Fibroblast of skin of abdomen (primary cell): ENCODE measurements around the gene OR5AU1. TPM values are rescaled to one million over a fixed set of nuclear protein-coding genes. Genes with fewer than 3 reads are reported as not detected.

Experiments
- DNase-seq: peaks from one replicate; pipeline ENCODE4 v3.0.0-alpha.2; 2013
- polyA plus RNA-seq, 2 experiments: library from polyadenylated mRNA; unstranded; fragments of 120-200 nt; gene quantifications; one replicate each; pipeline ENCODE4 v1.2.1, GENCODE V29; 2013; ENCODE audit not compliant: insufficient read length in 2 of 2

The OR5AU1 gene
- 0.01 TPM for polyA plus RNA-seq (2013, experiment 1 of 2; ENCODE audit: insufficient read length)
- not detected for polyA plus RNA-seq (2013, experiment 2 of 2; ENCODE audit: insufficient read length)

DNA sequence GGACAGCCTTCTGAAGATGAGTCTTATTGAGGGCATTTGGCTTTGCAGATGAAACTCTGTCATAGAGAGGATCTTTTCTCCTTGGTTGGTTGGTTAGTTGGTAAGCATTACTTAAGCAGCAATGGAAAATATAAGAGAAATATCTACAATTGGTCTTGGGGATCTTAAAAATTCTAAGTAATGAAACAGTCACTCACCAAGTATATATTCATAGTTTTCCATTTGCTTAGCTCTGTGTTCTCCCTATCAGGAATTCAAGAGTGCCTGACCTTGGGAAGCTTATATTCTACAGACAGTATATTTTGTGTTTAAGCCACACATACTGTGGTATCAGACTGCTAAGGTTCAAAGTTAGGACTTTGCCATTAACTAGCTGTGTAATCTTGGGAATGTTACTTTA lies at the start of gene OR5AU1:
Gene OR5AU1 (minus strand): TSS at position 101 of the 400 bp plus-strand sequence. CDS start 191 bp downstream, outside the sequence.
- no peak for DNase-seq

DNA sequence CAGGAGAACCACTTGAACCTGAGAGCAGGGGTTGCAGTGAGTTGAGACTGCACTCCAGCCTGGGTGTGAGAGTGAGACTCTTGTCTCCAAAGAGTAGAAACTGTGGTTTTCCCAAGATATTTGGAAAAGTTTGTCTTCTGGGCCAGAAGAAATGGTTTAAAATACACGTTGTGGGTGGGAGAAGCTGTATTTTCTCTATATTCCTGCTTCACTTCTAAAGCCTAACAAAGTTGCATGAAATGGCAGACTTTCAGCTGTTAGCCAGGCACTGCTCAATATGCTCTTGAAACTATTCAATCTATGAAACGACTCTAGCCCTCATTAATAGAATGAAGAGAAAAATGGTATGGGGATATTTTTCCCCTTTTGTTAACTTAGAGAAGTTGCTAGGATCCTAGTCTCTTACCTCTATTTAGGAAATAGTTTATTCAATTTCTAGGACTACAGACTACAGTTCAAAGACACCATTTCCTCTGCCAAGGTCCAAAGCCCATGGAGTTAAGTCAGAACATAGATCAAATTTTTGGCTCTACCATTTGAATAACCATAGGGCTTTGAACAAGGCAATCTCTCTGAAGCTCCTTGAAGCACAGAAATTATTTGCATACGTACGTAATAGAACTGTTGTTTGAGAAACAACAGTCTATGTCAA lies 49.3 kb upstream of the OR5AU1 start:
- no peak for DNase-seq

DNA sequence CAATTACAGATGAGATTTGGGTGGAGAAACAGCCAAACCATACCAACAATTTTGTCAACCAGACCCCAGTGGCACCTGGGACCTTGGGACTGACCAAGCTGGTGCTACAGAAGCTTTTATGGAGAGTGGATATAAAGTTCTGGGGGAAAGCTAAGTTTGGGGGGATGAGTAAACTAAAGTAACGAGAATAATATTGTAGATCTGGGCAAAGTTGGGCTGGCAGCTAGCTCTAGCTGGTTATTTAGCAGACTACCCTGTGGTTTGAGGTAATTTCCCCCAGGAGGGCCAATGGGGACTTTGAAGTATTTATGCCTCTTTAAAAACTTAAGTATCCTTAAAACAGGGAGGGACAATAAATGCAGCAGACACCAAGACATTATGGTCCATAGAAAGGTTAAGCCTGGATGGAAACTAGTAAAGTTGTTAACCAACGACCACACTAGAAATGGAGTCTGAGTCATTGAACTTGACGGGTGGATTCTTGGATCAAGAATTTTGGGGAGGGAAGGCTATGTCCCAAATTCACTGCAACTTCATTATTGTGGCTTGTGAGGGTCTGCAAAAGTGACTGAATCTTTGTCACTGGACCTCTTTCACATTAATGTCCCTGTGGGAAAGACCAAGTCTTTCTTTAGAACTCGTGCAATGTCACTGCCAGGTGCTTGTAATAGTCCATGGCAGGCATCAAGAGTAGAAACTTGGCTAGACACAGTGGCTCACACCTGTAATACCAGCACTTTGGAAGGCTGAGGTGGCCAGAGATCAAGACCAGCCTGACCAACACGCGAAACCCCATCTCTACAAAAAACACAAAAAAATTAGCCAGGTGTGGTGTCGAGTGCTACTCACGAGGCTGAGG lies 48.5 kb upstream of the OR5AU1 start:
- no peak for DNase-seq

DNA sequence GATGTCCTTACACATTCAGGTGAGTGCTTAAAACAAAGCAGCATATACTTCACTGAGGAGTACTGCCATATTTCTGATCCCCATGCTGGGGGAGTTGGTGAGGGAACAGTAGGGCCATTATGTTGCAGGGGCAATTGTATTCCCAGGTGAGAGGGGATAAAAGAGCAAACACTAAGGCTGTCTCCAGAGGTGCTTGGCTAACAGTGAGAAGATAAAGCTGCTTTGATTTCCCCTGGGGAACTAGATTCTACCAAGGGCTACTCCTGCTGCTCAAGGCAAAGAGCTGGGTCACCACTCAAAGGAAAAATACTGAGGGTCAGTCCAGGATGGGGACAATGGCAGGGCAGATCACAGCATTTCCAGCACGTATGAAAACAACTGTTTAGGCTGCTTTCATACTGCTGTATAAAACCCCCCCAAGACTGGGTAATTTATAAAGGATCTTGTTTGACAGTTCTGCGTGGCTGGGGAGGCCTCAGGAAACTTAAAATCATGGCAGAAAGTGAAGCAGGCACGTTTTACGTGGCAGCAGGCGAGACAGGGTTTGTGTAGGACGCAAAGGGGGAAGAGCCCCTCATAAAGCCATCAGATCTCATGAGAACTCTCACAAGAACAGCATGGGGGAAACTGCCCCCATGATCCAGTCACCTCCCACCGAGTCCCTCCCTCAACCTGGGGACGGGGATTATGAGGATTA lies 47.8 kb upstream of the OR5AU1 start:
- DNase-seq: no peak

DNA sequence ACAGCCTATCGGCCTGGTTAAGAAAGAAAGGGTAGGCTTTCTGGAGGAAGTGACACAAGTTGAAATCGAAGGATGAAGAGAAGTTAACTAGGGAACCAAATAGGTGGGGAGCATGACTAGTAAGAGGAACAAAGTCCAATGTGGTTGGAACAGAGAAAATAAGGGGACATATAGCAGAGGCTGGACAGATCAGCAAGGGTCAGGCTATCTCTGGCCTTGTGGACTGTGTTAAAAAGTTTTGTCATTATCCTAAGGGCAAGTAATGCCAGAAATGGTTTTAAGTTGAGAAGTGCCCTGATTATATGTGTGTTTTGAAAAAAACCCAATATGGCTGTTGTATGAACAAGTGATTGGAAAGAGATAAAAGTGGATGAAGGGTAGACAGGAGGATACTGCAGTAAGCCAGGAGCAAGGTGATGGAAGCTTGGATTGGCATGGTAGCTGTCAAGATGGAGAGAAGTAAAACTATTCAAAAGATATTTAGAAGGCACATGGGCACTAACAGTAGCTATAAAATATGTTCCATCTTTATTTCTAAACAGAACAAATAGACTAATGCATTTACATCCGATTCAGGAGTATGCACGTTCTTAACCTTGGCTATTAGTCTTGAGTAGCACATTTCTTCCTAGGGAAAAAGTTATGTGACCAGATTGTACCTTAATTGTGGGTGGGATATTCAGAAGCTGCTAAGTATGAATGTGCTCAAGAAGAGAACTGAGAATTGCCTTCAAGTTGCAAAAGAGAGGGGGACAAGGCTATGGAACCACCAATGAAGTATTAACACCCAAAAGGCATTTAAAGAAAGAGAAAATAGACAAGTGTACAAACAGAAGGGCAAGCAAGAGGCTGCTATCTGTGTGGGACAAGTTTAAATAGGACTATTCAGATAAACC lies 46.8 kb upstream of the OR5AU1 start:
- no peak for DNase-seq

DNA sequence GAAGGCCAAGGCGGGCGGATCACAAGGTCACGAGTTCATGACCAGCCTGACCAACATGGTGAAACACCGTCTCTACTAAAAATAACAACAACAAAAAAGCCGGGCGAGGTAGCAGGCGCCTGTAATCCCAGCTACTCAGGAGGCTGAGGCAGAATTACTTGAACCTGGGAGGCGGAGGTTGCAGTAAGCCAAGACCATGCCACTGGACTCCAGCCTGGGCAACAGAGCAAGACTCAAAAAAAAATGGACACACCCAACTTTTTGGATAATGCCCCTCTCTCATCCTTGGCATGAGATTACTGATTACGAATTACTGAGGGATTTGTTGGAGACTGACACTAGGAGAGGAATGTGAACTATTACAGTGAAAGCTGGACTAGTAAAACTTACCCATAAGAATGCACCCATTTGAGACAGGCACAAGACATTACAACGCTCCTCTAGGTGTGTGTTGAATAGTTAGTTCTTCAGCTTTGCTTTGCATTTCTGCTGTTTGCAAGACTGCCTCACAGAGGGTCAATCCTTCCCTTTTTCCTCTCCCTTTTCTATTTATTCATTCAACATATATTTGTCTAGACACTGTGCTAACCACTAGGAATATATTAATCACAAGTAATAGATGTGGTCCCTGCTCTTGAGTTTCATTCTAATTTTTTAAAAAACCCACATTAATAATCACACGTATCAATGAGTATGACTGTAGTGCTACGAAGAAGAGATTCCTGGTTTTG lies 46.0 kb upstream of the OR5AU1 start:
- no peak for DNase-seq

DNA sequence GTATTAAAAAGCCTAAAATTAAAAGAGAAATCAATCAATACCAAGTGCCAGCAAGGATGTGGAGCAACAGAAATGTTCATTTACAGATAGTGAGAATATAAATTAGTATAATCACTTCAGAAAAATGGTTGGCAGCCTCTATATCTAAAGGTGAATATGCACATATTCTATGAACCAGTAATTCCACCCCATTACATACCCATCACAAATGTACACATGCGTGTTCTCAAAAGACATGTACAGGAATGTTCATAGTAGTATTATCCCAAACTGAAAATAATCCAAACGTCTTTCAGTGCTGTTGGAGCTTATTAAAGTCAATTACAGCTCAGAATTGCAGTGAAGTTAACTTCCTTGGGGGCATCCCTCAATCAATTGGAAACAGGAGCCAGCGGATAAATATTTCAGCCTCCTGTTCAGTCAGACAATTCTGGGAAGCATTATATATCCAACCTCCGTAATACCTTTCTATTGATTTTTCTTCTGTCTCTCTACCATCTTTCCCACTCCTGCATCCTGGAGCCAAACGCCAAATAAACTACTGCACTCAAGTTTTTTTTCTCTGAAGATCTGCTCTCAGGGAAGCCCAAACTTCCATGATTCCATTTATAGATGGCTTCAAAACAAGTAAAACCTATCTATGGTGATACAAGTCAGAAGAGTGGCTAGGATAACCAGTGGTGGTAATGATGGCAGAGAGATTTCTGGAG lies 45.0 kb upstream of the OR5AU1 start:
- no peak for DNase-seq

DNA sequence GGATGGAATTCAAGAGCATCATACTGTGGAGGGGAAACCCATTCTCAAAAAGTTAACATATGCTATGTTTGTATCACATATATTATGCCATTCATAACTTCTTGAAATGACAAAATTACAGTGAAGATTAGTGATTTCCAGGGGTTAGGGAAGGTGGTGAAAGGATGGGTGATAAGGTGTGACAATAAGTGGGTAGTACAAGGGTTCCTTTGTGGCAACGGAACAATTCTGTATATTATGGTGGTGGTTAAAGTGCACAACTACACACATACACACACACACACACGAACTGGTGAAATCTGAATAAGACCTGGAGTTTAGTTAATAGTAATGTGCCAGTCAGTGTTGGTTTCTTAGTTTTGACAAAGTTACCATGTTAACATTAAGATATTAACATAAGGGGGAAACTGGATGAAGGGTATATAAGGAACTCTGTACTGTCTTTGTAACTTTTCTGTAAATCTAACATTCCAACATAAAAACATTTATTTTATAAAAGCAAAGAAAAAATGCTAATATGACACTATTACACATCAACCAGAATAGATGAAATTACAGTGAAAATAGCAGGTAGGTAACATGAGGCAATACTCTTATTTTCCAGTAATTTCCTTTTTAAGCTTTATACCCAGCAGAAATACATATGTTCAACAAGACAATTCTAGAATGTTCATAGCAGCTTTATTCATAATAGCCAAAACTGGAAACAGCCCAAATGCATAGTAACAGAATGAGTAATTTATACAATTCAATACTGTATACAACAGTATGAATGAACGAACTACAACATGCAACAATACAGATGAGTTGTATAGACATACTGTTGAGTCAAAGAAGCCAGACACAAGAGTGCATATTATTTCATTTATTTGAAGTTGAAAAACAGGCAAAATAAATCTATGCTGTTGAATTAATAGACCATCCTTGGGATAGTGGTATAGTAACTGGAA lies 44.0 kb upstream of the OR5AU1 start:
- peak; percentile 43 for DNase-seq

DNA sequence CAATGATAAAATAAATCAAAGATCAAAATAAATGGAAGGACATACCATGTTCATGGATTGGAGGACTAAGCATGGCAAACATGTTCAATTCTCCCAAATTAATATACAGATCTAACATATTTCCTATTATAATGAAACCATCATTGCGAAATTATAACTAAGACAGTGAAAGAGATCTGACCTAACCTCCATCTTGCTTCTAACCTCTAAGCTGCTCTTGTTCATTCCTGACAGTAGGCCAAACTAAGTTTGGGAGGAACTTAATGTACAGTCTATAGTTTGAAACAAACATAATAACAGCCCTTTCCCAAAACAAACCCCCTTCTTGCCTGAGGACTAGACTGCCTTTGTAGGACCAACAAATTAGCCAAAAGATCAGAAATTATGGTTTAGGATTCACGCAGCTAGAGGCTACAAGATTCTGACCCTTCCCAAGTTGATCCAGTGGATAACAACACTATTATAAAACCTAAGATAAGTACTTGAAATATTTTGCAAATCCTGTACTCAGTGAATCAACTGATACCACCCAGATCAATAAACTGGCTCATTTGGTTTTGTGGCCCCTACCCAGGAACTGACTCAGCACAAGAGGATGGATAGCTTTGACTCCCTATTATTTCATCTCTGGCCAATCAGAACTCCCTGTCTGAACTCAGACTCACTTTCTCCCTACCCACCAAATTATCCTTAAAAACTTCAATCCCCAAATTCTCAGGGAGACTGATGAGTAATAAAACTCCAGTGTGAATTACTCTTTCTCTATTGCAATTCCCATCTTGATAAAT lies 41.7 kb upstream of the OR5AU1 start:
- no peak for DNase-seq

DNA sequence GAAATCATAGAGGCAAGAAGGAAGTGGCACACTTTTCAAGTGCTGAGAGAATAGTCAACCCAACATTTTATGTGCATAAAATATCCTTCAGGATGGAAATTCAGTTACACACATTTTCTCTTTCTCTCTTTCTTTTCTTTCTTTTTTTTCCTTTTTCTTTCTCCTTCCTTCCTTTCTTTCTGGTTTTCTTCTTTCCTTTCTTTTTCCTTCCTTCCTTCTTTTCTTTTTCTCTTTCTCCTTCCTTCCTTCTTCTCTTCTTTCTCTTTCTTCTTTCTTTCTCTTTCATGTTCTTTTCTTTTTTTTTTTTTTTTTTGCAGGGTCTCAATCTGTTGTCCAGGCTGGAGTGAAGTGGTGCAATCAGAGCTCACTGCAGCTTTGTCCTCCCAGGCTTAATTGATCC lies 38.7 kb upstream of the OR5AU1 start:
- no peak for DNase-seq

DNA sequence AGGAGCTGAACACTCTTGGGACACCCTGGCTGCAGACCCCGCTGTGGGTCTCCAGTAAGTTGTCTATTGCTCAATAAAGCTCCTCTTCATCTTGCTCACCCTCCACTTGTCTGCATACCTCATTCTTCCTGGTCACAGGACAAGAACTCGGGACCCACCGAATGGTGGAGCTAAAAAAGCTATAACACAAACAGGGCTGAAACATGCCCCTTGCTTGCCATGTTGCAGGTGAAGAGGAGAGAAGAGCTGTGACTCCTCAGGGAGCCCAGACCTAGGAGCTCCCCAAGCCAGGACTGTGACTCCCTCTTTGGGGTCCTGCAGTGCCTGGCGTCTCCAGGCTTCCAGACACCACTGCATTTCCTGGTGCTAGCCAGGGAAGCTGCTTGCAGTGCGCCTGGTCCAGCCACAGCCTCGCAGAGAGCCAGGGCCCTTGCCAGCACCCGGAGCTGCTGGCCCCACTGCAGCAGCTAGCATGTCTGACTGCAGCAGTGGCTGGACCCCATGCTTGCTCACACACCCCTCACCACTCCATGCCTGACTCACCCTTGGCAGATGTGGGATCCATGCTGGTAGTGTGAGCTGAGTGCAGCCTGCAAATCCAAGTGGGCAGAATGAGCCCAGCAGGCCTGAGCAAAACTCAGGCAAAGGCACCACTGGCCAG lies 37.1 kb upstream of the OR5AU1 start:
- peak; percentile 22 for DNase-seq

DNA sequence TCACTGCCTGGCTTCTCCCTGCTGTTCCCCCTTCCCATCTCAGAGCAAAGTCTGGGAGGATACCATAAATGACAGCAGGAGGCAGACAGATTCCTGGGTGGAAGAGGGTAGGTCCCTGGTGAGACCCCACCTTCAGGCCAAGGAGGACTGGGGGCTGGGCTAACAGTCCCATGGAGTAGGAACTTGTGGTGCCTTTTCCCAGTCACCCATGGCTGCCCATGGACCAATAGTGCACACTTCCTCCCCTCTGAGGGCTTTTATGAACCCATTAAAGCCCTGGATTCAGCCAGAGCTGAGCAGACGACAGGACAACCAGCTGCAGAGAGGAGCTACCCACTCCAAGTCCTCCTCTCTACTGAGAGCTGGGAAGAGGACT lies 36.6 kb upstream of the OR5AU1 start:
- no peak for DNase-seq

DNA sequence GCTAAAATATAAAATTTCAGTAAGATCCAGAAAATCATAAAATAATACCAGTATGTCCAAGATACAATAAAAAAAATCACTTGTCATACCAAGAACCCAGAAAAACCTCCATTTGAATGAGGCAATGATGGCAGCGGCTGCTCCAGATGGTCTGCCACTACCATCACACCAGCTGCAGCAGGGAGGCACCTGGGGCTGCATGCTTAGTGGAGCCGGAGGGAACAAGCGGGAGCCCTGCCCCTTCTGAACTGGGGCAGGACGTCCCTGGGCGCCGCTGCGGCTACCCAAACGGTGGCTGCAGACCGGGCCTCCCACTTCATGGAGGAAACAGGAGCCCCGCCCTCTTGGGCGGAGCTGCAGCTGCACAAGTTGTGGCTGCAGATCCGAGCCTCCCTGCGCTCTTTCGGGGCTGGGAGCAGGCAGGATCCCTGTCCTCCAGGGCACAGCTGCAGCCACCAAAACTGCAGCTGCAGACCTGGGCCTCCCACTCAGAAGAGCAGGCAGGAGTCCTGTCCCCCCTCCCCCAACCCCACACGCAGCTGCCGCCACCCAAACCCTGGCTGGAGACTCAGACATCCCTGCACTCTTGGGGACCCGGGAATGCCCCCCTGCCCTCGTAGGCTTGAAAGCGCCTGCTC lies 36.1 kb upstream of the OR5AU1 start:
- peak; percentile 30 for DNase-seq

DNA sequence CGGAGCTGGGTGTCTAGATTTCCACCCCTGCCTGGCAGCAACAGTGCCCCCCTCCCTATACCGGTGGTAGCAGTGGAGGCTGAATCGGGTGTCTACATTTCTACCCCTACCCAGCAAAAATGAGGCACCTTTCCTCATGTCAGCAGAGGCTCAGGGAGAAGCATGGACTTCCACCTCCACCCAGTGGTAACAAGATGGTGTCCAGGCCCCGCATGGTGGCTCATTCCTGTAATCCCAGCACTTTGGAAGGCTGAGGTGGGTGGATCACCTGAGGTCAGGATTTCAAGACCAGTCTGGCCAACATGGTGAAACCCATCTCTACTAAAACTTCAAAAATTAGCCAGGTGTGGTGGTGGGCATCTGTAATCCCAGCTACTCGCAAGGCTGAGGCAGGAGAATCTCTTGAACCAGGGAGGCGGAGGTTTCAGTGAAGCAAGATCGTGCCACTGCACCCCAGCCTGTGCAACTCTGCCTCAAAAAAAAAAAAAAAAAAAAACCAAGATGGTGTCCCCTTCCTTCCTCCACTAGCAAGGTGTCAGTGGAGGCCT lies 35.5 kb upstream of the OR5AU1 start:
- no peak for DNase-seq

DNA sequence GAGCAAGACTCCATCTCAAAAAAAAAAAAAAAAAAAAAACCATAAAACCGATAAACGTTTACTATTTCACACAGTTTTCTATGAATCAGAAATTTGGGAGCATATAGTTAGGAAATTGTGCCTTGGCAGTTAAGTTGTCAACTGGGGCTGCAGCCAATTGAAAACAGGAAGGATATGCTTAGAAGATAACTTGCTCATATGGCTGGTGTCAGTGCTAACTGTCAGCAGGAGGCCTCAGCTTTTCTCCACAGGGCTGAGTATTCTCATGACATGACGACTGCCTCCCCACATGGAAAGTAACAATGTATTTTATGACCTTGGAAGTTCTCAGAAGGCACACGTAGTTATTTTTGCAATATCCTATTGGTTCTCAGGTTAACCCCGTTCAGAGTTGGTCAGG lies 29.6 kb upstream of the OR5AU1 start:
- DNase-seq: no peak

DNA sequence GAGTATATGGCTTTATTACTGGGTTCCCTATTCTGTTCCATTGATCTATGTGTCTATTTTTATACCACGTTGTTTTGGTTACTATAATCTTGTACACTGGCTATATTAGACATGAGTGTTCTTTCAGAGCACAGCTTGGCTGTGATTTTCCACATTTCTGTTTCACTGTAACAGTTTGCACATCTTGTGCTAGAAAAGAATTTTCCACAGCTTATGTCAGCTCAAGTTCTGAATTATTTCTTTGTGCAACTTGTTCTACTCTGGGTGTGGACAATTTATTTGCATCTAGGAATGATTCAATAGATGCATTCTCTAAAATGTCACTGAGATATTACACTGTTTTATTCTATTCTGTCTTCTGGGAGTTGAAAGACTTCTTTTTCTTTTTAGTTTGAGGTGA lies 28.4 kb upstream of the OR5AU1 start:
- no peak for DNase-seq

DNA sequence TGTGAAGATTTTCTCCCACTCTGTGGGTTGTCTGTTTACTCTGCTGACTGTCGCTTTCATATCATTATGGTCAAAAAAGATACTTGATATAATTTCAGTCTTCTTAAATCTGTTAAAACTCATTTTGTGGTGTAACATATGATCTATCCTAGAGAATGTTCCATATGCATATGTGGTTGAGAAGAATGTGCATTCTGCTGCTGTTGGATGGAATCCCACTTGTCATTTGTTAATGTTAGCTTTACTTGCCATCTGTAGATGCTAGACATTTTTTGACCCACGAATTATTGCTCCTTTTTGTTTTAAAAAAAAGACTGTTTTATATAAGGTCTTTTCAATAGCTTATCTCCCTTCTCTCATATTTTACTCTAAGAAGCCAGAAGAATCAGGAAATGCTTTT lies 26.3 kb upstream of the OR5AU1 start:
- no peak for DNase-seq
